ENCODE results near the gene TECPR2.

Gene TECPR2

DNA sequence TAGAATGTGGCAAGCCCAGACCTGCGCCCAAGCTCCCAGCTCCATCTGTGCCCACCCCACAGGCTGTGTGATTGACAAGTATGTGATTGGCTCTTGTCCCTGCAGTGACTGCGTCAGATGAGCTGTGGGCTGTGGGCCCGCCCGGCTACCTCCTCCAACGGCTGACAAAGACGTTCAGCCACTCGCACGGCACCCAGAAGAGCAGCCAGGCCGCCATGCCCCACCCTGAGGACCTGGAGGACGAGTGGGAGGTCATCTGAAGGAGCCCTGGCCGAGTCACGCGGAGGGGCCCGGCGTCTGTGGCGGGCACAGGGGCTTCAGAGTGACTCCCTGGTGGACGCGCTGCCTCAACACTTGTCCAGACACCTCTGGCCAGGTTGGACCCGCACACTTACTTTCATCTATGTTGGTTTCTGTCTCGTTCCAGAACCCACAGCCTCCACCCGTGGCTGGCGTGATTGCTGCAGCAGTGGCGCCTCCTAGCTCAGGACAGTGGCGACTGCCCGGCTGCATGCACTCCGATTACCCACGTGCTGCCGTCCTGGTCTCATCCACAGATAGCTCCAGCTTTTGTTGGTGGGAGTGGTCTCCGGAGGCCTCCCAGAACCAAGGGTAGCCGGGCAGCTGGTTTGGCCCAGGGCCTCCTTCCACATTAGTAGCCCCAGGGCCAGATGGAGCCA, 135.4 kb downstream of the TECPR2 start:
- DNase-seq, result no peak

DNA sequence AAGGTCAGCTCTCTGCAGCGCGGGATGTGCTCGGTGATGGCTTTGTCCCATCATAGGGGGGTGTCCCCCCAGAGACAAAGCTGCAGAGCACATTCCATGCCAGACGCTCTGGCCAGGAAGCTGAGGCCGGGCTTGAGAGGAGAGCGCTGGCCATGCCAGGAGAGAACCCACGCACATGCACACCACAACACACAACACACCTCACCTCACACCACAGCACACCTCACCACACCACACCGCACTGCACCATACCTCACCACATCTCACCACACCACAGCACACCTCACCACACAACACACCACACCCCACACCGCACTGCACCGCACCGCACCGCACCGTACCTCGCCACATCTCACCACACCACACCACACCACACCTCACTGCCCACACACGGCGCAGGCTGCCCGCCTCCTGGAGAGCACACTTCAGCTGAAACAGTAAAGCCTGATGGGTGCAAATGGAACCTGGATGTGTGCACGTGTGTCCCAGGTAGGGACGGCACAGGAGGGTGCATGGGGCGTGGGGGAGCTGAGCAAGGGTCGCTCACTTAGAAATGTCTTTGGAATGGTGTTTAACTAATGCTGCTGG, 136.0 kb downstream of the TECPR2 start:
- DNase-seq, result no peak

DNA sequence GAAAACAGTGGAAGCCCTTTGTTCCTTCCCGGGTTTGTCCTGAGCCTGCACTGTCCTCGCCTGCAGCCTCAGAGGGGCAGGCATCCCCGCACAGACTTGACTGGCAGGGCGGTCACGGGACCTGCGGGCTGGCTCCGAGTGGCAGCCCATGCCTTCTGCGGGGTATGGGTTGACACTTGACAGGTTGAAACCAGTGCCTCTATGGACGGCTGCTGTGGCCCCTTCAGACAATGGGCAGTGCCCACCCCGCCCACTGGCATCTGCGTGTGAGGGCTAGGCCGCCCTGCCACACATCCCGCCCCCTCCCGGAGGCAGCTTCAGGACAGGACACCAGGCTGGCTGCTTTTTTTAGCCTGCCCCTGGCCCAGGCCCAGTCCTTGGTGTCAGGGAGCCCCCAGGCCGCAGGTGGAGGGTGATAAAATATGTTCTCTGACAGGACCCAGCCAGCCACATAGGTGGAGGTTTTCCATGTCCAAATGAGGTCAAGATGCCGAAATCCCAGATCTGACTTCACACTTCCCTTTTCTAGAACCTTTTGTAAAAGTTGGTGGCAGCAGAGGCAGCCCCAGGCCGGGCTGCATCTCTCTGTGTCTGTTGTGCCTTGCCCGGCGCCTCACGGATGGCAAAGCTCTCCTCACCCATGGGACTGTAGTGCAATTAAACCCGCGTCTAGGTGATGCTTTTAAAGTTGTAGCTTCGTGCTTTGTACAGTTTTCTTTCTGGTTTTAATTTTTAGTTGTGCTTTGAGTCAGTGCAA, 136.8 kb downstream of the TECPR2 start:
- no peak for DNase-seq

DNA sequence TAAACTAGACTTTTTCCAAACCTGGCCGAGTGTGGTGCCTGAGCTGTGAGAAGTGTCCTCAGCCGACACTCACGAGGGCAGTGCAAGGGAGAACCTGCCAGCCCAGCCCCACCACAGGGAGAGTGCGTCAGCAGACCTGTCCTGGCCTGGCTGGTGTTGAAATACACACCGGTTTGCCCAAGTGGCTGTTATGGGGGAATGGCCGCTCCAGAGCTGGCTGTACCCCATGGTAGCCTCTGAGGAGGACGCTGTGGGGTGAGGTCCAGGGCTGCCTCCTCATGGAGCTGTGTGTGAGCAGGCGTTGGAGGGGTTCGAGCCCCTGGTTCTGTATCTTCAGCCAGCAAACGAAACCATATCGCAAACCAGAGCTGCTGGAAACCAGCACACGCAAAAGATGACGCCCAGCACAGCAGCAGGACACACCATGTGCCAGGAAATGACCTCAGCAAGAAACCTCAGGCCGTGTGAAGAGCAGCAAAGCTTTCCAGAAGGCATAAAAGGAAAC, 137.5 kb downstream of the TECPR2 start:
- no peak for DNase-seq

DNA sequence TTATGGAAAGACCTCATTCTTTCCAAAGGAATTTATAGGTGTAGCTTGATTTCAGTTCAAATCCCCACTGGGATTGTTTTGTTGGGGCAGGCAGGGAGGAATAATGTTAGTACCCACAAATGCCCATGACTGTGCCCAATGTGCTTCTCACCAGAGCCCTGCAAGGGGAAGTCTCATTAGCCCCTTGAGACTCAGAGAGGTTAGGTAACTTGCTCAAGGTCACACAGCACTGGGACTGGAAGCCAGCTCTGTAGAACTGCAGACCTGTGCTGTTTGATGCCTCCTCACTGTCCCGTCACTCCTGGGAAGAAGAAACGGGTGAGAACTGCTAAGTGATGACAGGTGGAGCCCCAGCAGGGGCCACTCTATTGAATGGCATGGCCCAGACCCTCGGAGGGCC, 138.0 kb downstream of the TECPR2 start:
- no peak for DNase-seq

DNA sequence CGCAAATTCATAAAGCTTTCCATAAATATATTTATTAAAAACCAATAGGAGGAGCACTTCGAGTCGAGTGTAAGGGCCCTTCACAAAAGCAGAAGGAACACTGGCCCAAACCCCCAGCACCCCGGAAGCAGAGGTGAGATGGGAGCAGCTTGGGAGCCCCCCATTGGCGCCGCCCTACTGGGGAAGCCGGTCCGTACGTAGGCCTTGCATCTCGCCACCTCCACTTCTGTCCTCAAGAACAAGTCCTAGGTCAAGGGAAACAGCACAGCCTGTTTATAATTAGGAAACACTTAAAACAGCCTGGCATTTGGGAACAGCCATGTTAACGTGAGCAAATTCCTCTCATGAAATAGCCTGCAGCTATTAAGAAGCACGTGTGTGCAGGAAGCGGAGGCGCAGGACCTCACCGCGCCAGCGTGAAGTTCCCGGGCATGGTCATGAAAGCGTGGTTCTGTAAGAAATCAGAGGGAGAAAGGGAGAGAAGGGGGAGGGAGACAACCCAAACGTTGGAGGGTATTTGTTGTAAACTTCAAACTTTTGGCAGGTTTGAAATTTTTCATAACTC, 139.1 kb downstream of the TECPR2 start:
- no peak for DNase-seq

DNA sequence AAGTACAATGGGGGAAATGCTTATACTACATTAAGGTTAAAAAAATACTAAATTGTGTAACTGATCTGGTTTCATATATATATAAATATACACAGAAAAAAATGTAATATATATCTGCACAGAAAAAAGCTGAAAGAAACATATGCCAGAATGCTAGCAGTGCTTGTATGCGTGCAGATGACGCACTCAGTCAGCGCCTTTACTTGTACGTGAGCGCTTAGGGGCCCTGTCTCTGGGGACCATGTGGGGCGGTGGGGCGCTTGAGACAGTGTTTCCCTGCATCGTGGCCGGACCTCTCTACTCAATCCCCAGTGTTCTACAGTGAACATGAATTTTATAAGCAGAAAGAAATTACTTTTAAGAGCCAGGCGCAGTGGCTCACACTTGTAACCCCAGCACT, 139.8 kb downstream of the TECPR2 start:
- no peak for DNase-seq

DNA sequence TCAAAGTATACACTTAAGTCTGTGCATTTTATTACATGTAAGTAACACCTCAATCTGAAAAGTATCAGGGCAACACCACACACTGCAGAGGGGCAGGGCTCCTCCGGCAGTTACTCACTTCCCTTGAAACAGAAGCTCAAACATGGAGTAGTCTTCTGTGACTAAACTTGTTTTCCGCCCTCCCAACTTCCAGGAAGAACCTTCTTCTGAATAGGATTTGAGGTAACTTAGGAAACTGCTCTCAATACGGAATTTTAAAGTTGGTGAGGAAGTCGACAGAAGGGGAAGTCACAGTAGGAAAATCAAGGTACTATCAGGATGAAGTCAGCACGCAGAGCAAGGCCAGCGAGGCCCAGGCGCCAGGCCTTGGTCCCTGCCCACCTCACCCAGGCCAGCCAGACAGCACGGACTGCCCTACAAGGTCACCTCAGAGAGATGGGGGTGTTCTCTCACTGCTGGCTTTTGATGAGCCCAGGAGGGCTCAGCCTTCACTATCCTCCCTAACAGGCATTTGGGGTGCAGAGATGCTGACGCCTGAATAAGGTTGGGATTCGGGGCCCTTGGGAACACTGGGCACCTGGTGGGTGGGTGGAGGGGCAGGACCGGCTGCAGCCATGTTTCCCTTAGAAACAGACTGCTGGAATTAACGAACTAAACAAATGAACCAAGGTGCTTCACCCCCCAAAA, 141.0 kb downstream of the TECPR2 start:
- DNase-seq, result no peak

DNA sequence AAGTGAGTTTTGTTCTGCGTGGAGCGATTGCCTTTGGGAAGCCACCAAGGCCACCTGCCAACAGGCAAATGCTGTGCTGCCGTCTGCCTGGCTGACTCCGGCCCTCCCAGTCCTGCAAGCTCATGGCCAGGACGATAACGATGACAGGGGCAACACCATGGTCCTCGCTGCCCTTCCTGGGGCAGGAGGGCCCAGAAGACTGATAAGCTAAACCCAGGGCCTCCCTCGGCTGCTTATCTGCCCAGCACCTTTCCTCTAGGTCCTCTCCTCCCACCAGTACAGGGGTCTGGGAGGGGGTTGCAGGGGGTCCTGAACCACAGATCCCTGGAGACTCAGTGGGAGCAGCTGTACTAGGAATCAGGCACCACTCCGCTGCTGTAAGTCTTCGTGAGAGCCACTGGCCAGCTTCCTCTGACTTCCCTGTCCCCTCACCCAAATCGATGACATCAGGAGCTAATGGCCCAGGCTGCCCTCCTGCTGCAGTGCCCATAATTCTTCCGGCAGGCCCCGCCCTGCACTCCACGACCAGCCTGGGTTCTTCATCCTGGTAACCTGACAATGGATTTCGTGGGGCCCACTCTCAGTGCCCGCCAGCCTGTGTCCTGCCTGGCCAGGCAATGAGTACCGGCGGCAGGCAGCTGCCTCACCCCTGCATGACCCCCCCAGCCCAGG, 141.7 kb downstream of the TECPR2 start:
- no peak for DNase-seq

DNA sequence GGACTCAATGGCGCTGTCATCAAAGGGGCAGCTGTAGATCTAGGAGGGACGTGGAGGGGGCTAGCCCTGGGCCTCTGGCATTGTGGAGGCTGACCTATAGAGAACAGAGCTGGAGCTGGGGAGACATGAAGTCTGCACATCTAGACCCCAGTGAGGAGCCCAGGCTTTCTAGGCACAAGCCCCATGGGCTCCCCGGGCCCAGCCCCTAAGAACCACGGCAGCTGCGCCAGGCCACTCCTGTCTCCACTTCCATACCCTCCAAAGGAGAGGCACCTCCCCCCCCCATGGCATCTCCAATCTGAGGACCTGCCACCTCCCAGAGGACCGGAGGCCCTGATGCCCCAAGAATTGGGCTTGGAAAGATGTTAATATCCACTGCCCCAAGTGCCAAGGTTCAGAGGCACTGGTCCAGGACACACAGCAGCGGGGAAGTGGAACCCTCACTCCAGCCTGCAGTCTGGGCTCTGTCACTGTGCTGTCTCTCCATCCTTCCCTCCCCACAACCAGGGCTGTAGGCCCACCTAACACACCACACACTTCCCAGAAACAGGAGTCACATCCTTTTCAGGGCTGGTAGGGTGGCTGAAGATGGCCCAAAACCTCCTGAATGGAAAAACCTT, 142.4 kb downstream of the TECPR2 start:
- DNase-seq, result no peak

DNA sequence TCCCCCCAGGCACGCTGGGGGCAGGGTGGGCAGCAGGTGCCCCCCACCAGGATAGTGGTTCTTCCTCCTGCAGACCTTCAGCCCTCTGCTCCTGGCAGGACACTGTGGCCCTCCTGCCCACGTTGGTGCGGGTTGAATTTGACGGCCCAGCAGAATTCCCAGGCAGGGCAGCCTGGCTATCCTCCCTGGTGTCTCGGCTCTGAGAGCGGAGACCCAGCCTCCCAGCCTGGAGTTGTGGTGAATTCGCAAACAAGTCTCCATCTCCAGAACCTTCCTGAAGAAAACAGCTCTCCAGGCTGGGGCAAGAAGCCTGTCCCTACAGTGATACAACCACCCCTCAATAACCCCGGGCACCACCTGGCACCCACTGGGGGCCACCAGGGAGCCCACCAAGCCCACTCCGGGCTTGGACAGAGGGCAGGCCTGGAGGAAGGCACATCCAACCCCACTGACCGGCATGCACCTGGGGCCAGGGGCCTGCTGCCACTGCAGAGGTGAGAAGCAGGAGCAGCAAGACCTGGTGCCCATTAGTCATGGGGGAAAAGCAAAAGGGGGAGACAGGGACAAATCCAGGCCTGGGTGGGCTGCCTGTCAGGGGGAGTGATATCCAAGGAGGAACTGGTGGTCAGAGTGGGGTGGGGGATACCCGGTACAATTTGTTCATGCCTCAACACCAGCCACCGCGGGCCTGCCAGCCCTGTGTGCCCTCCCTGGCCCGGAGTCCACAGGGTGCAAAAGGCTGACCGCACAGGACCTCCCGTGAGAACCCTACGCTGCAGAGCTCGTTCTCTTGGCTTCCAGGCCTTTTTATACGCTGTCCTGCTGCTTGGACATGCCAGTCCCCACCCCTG, 143.3 kb downstream of the TECPR2 start:
- DNase-seq, result no peak

DNA sequence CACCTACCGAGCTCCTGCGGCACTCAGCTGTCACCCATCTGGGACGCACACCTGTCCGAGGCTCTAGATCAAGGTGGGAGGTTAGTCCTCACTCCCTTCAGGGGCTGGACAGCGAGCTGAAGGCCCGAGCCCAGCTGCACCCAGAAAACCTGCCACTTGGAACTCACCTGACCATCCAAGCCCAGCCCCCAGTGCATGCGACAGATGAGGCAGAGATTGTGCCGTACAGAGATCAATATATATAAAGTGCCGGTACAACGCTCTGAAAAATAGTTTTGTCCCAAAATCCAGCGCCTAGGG, 143.8 kb downstream of the TECPR2 start:
- no peak for DNase-seq

DNA sequence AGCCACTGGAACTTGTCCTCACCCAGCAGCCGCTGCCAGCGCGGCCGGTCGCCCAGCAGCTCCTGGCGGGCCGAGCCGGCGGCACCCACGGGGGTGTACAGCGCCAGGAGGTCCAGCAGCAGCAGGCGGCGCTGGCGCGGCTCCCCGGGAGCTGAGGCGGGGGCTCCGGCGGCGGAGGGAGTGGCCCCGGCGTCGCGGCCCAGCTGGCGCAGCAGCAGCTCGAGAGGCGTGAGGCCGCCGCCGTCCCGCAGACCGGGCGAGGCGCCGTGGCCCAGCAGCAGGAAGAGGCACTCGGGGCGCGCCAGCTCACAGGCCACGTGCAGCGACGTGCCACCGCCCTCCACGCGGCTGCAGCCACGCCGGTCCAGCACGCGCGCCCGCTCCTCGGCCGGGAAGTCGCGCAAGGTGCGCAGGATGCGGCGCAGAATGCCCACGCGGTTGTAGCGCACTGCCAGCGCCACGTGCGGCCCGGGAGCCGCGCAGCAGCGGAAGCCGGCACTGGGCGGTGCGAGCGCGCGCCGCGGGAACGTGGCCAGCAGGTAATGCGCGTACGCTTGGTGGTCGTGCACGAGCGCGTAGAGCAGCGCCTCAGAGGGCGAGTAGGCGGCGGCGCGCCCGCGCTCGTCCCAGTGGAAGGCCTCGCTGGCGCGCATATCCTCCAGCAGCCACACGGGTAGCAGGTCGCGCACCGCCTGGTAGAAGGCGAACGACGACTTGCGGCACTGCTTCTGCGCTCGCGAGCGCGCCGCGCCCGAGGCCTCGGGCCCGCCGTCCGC, 144.5 kb downstream of the TECPR2 start:
- no peak for DNase-seq

DNA sequence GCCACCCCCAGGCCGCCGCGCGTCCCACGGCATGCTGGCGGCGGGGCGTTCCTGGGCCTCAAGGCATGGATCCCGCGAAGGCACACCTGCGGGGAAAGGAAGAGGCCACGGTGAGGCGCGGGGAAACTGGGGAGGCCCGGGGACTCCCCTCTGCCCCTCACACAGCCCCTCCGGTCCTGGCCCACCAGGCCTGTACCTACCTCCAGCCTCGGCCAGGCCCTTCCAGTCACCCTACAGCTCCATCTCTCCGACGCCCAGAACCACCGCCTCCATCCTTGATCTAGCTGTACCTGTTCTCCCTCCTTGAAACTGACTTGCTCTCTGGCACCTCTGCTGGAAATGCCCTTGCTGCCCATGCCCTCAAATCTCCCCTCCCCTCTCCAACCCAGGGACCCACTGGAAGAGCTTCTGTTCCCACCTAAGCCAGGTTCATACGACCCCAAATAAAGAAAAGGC, 145.1 kb downstream of the TECPR2 start:
- DNase-seq, result no peak

DNA sequence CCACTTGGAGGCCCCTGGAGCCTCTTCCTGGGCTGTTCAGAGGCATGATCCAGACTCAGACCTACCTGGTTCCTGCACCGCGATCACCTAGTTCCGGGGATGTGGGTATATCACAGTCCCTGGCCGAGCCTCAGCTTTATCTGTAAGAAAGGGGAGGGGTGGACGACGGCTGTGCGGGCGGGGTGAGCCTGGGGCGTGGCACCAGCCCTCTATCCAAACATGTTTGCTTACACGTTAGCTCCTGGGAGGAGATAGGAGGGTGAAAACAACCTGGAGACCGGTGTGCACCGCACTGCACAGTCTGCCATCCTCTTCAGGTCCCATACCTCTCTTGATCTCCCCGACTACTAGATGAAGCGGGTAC, 145.7 kb downstream of the TECPR2 start:
- DNase-seq, result no peak

DNA sequence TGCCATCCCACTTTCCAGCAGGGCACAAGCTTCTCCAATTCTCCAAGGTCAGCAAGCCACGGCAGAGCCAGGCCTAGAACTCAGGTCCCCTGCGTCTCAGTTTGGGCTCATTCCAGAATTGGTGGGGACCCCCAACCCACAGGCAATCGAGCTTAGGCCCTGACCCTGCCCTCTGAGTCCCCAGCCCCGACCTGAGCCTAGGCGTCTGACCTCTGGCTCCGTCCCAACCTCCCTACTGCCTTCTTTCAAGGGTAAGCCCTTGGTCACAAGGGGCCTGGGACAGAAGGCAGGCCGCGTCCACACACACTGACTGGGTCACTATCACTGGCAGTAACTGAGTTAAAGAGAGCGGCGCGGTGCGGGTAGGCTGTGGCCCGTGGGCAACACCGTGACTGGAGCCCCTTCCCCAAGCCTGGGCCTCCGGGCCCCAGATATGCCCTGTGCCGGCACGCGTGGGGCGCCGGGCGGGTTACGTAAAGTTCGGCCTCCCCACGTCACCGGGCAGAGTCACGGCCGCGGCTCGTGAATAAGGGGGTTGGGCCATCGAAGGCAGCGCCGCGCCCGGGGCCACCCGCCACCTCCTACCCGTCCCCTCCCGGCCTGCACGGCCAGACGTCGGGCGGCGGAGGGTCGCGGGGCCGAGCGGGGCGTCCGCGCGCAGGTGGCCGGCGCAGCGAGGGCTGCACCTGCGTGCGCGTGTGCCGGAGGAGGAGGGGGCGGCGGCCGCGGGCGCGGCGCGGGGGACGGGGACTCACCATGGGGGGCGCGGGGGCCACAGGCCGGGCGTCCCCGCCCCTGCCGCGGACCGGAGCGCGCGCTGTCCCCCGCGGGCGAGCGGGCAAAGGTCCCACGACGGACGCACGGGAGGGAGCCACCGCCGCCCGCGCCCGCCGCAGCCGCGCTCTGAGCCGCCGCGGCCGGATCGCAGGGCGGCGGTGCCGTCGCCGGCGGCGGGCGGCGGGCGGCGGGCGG, 146.3 kb downstream of the TECPR2 start:
- DNase-seq, result peak; percentile 35

DNA sequence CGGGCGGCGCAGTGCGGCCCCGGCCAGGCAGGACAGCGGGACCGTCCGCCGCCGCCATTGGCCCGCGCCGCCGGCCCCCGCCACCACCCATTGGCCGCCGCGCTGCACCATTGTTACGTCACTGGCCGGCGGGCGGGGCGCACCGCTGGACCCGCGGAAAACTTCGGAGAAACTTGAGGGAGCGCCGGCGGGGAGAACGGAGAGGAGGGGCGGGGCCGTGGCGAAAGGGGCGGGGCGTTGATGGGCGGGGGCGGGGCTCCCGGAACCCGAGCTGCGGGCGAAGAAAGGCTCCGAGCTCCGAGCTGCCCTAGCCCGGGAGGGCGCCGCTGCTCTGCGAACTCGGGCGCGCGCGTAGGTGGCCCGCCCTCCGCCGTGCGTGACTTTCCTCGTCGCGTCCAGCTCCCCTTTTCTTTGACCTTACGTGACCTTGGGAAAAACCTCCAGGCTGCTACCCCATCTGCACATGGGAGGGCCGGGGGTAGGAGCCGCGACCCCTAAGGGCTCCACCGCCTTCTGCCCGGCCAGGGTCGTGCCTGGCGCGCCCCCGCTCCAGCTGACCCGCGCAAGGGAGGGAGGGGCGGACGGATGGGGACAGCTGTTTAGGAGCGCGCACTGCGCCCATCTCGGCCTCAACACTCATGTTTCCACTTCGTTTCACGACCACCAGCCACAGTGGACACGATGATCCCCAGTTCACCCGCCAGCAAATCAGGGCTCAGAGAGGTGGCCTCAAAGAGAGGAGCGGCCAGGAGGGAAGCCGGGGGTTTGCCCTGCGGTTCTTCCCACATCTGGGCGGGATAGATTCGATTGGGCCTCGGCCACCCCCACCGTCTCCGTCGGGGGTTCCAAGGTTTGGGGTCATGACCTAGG, 147.2 kb downstream of the TECPR2 start, which contains the start of gene ANKRD9:
Gene ANKRD9 (minus strand): TSS at position 31 of the 870 bp plus-strand sequence. CDS start 1,887 bp downstream, outside the sequence.
- DNase-seq, result peak; percentile 90

Data from cortex of kidney (tissue), 1 donor.